GM19452 (cell line): ENCODE measurements around the gene SCD5.

ENCODE experiments used
- ATAC-seq: cut with Tn5 transposase; IDR thresholded peaks from one replicate; pipeline ENCODE4 v1.9.1; 2021; ENCODE audit not compliant: unreplicated experiment

The SCD5 gene

DNA sequence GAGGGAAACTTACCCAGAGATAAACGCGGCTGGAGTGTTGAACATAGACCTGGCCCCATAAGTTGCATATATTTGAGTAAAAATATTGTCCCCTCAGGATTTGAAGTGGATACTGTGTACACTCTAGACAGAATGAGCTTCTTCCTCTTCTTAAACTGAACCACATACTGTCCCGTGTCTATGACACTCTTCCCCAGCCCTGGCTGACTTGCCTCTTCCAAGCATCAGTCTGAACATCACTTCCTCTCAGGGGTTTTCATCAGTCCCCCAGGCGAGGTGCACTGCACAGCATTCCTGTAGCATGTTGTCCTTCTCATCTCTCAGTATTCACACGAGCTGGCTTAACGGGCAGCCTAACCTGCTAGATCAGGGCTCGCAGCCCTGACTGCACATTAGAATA, 156.3 kb downstream of the SCD5 start:
- no peak for ATAC-seq

DNA sequence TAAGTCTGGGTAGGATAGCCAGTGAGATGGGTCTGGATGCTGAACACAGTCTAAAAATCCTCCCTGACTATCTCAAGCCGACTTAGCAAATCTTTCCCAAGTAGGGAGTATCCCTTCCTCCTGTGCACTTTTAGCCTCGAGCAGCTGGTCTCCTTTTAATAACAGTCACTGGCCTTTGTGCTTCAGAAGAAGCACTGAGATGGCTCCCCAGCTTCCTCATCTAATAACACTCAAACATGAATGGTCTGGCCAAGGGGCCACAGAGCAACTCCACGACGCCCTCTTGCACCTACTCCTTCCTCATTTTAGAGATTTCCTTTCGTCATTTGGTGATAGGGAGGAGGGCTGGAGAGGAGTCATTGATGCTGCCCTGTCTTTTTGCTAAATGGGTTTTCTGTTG, 158.1 kb downstream of the SCD5 start:
- no peak for ATAC-seq

DNA sequence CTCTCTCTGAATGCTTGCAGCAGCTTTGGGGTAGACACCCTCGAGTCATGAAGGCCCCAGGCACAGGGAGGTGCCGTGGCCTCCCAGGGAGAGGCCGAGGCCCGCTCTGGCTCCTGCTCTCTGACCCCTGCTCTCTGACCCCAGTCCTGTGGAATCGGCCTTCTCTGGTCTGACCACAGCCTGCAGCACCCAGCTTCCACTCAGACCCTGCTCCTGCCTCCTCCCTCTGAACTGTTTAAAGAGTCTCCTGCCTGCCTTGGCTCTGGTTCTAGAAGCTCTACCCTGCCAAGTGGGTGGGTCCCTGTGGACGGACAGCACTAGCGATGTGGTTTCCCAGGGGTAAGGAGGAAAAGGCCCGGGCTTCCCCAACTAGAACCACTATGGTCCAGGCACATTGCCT, 158.6 kb downstream of the SCD5 start:
- ATAC-seq, result no peak

GRCh38 chr4:82638479-82638878, 160.1 kb downstream of the SCD5 start:
- no peak for ATAC-seq

GRCh38 chr4:82630079-82630478, 168.5 kb downstream of the SCD5 start:
- ATAC-seq, result no peak

GRCh38 chr4:82629238-82630000, 169.2 kb downstream of the SCD5 start:
- ATAC-seq, result no peak

DNA sequence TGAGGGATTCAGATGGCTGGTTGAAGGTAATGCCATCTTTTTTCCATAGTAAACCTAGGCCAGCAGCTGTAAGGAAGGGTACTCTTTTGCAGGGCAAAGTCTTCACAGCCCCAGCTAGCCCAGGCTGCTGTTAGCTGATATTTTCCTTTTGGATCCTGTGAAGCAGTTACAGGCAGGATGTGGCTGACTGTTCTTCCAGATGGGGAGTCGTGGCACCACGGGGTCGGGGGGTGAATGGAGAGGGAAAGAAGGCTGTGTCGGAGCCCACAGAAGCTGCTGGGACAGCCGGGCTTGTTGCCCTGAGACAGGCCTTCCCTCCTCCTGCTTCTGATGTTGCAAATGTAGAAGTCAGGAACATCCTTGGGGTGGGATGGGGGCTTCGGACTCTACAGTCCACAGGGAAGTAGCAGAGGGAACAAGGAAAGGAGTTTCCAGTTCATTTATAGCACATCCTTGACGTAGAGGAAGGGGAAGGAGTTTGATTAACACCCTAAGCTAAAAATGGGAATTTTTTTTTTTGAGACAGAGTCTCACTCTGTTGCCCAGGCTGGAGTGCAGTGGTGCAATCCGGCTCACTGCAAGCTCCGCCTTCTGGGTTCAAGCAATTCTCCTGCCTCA, 172.2 kb downstream of the SCD5 start:
- no peak for ATAC-seq

GRCh38 chr4:82624819-82625218, 173.8 kb downstream of the SCD5 start:
- ATAC-seq, result no peak

- no peak for ATAC-seq
Measured at GRCh38 chr4:82623121-82623683, 175.4 kb downstream of the SCD5 start.

- ATAC-seq, result no peak
Measured at GRCh38 chr4:82621251-82621650, 177.3 kb downstream of the SCD5 start.

DNA sequence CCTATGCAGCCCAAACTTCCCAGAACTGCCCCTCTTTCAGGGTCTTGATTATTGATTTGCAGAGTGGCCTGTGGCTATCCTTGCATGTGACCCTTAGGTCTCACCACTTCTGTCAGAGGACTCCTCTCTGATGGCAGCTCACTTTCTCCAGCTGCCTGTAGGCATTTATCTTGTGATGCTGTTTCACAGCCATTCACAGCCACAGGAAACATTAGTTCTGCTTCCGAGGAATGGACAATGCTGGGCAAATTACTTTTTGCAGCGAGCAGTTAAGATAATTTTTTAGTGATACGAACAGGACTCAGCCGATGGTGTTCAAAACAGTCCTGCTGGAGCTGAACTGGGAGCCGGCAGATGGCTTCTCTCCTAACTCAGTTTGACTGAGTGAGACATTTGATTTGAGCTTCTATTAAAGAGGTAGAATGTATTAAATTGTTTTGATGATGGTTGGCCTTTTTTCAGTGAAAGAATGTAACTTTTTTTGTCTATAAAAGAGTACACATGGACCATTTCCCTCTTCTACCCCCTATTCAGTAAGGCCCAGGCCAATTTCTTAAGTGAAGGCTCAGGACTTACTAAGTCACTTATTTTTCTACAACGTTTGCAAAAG, 178.4 kb downstream of the SCD5 start:
- ATAC-seq, result no peak

DNA sequence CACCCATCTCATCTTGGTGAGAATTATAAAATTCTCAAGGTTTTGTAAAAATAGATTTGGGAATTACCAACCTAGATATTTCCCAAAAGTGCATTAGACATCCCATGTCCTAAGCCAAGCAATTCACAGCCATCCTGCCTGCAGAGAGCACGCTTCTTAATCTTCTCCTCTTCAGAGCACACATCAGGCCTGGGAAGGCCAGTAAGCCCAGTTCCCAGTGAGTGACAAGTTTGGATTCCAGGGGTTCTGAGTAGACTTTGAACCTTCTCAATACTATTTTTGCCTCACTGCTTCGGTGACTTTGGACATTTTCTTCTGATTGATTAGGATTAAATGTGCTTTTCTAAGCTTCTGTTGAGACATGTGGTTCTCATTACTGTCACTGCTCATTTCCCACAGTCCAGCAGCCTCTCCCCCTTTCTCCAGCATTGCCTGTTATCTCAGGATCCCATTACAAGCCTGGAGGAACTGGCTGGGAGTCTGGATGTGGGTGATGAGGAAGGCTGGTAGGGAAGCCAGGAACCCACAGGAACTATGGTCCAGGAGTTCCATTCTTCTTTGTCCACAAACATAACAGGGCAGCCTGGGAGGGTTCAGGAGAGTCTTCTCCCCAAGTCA, 180.4 kb downstream of the SCD5 start:
- ATAC-seq, result no peak

DNA sequence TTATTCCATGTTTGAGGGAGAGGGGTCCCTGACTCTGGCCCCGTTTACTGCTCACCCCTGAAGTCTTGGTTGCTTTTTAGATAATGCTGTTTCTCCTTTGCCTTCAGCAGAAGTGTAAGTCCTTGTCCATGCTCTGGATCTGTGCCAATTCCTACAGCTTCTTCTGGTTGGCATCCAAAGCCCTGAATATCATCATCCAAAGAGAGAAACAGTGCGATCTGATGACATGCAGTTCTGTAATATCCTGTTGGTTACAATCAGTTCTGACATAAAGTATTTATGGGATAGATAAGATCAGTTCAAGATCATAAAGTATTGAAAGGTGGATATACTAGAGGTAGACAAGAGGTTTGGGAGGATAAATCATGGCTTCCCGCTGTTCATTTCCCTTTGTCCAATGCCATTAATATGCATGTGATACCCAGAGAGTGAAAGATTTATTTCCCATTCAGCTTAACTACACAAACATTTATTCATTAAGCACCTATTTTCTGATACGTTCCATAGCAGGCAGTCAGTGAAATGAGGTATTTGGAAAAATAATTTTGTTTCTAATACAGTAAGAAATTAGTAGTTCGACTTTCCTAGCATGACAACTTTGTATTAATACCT, 183.7 kb downstream of the SCD5 start:
- ATAC-seq, result no peak

GRCh38 chr4:82613121-82613520, 185.5 kb downstream of the SCD5 start:
- no peak for ATAC-seq

- no peak for ATAC-seq
Measured at GRCh38 chr4:82611982-82612381, 186.6 kb downstream of the SCD5 start.

GRCh38 chr4:82611527-82611926, 187.1 kb downstream of the SCD5 start:
- no peak for ATAC-seq

DNA sequence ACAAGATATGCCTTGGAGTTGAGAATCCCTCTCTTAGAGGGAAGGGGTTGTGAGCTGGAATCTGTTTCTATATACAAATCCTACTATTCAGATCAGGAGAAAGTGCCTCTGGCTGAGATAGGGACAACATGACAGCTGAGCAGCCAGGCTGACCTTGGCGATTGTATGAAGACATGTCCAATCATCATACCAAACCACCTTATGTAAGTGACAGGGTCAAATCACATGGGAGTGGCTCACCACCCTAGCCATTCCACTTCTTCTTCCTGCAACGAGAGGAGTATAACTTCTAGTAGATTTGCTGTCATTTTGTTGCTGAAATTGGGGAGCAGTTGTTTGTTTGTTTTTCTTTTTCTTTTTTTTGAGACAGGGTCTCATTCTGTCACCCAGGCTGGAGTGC, 188.6 kb downstream of the SCD5 start:
- no peak for ATAC-seq

GRCh38 chr4:82606622-82607021, 192.0 kb downstream of the SCD5 start:
- no peak for ATAC-seq

DNA sequence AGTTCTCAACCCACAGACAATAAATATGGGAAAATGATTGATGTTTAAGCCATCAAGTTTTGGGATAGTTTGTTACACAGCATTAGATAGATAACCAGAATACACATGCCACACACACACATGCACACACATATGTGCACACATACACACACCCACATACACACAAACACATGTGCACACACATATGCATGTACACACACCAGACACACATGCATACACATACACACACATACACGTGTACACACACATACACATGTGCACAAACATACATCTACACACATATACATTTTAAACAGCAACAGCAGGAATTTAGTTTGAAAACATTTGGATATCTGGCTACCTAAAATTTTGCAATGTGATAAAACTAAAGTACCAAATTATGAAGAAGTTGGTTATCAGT, 194.1 kb downstream of the SCD5 start:
- ATAC-seq, result no peak

DNA sequence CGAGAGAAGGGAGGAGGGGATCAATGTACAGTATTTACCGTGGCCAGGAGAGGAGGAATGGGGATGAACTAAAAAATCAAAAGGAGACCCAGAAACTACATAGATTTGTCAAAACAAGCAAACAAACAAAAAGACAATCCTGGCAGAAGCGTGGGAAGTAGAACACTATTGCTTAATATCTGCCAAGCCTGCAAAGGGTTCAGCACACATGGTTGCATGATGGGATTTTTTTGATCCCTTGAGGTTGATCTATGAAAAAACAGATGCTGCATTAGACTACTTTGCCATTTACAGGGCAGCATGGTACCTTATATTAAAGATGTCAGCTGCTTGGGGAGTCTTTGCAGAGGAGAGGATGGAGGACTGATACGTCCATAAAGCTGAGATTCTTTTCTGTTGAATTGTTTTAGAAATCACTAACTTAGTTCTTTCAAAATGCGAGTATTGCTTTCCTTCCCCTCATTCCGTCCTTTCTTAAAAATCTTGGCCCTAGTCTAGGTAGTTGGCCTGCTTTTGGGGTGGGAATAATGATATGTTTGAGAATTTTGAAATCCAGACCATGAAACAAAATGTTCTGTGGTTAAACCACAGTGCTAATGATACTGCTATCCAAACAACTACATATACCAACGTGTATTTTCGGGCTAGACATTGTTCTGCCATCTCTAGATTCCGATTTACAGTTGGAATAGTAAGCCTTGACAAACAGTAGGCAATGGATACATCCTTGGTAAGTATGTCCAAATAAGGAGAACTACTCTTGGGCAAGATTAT, 197.2 kb downstream of the SCD5 start:
- no peak for ATAC-seq
